Hepatocyte (in vitro differentiated cells): Measurements from ENCODE around the gene RABIF.

Experiments
- CTCF ChIP-seq: fragments of 200-600 bp; sonication (generic); IDR thresholded peaks from 2 replicates; pipeline ENCODE4 v1.5.1; 2016; ENCODE audit warnings: antibody characterized with exemption, mild to moderate bottlenecking; ENCODE audit not compliant: poor library complexity
- EZH2 ChIP-seq: fragments of 200-600 bp; sonication (generic); IDR thresholded peaks from 2 replicates; pipeline ENCODE4 v1.6.1; 2016; ENCODE audit warnings: antibody characterized with exemption, mild to moderate bottlenecking, borderline replicate concordance
- EZH2phosphoT487 ChIP-seq: fragments of 200-600 bp; sonication (generic); IDR thresholded peaks from one replicate; pipeline ENCODE4 v1.6.1; 2018; ENCODE audit warnings: antibody characterized with exemption, mild to moderate bottlenecking, low read depth, moderate library complexity; ENCODE audit not compliant: unreplicated experiment, severe bottlenecking

- TF ChIP-seq EZH2 = no peak
- peak; percentile 65 for TF ChIP-seq CTCF
- TF ChIP-seq EZH2phosphoT487 = no peak
Measured at GRCh38 chr1:202926581-202927491, 37.9 kb upstream of the RABIF start, which contains the start of gene KLHL12.
